ENCODE results near the gene DNMT1.
A peak's percentile ranks its signal among the peaks of the same experiment; 100 is the strongest.

DNMT1 gene

GRCh38 chr19:10100163-10100785 is 94.5 kb downstream of the DNMT1 start:
- no peak for DNase-seq (ENCODE audit: low spot score)
- no peak for FAIRE-seq

- FAIRE-seq (no peak), DNase-seq (ENCODE audit: low spot score) (no peak)
Observed at GRCh38 chr19:10096615-10096963, 98.2 kb downstream of the DNMT1 start.

DNA sequence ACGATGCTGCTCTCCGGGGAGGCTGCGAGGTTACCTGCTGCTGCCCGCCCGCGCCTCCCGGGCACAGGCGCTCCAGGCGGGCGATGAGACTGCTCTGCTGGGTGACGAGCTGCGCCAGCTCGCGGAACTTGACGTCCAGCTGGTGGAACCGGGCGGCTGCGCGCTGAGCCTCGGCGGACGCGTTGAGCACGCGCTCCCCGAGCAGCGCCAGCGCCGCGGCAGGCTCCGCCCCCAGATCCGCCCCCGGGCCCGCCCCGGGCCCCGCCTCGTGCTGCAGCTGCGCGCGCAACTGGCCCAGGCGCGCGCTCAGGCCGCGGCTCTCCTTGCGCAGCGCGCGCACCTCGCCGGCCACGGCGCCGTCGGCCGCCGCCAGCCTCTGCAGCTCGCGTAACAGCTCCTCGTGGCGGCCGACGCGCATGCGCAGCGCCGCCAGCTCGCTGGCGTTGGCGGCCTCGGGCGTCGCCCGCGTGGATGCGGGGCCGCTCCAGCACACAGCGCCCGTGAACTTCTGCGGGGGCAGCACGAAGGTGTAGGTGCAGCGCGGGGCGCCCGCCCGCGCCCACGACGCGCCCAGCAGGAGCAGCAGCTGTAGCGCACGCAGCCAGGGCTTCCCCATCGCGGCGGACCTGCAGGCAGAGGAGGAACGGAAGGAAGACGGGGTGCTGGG is 98.7 kb downstream of the DNMT1 start:
- DNase-seq (ENCODE audit: low spot score) (peak; percentile 68), FAIRE-seq (no peak)

DNA sequence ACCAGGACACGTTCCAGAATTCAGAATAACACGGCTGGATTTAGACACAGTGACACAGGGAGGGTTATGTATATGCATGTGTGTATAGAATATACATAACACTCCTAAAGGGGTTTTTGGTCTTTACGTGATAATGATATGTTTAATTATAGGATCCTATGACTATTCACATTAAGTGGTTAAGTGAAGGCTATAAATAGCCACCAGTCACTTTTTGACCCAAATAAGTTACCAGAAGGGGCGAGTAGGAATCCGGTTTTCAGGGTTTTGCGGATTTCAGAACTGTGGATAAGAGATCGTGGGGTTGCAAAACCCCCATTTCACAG is 99.2 kb downstream of the DNMT1 start:
- DNase-seq (ENCODE audit: low spot score) = no peak
- no peak for FAIRE-seq

DNA sequence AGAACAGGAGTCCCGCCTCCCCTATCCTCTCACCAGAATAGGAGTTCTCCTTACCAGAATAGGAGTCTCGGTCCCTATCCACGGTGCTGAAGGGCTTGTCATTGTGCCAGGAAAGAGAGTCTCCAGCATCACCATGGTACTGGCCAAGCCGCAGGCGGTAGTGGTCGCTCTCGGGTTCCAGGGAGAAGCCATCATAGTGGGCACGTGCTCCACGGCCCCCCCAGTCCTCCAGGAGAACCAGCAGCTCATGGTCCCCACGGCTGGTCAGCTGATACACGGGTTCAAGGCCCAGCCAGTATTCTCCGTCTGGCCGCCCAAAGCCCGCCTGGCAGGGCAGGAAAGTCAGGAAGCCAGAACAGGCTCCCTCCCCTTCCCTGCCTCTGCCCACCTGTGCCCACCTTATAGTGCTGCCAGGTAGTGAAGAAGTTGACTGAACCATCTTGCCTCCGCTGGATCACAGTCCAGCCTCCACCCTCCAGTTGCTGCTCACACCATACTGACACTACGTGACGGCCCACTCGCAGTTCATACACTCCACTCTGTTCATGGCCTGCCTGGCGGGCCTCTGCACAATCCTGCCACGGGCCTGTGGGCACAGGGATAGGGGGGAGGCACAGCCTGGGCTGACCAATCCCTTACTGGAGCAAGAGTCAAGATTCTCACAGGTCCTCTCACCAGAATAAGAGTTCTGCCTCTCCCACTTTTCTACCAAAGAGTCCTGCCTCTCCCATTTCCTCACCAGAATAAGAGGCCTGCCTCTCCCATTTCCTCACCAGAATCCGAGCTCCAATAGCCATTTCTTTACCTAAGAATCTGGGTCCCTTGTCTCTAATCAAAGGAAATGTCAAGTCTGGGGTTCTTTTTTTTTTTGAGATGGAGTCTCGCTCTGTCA is 101.2 kb downstream of the DNMT1 start:
- FAIRE-seq = no peak
- DNase-seq (ENCODE audit: low spot score) = no peak

GRCh38 chr19:10092648-10093294 is 102.0 kb downstream of the DNMT1 start:
- DNase-seq (ENCODE audit: low spot score) = no peak
- no peak for FAIRE-seq

DNA sequence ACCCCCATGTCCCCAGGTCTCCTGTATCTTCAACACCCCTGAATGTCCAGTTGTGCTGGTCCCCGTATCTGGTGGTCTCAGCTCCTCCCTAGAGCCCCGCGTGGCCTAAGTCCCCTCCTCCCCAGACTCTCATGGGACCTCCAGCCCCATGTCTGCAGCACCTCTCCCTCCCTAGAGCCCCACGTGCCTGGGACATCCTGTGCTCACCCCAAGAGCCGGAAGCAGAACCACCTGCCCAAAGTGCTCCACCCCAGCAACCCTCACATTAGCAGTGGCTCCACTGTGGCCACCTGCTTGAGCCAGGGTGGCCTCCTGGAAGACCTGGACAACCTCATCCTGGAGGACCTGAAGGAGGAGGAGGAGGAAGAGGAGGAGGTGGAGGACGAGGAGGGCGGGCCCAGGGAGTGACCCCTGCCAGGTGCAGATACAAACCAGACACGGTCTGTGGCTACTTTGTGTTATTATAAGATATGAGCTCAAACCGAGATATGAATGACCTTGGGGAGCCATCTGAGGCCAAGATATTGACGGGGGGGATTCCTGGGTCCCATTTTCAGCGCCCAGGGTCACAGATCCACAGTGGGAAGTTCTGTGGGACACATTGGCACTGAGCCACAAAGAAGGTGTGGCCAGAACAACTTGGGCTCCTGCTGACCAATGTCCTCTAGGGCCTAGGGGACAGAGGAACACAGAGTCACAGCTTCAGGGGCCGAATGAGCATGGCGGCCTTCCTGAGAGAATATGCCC is 102.7 kb downstream of the DNMT1 start:
- no peak for FAIRE-seq

DNA sequence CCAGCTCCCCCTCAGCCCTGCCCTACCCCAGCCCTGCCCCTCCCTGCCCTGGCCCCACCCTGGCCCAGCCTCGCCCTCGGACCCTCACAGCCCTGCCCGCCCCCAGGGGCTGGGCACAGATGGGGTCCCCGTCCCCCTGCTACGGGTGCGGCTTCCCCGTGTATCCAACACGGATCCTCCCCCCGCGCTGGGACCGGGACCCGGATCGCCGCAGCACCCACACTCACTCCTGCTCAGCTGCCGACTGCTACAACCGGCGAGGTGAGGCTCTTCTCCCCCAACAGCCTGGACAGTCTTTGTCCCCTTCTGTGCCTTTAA is 103.4 kb downstream of the DNMT1 start:
- DNase-seq (ENCODE audit: low spot score) (no peak), FAIRE-seq (no peak)

More for the DNA sequence above, 102.7 kb downstream of the DNMT1 start:
- DNase-seq (ENCODE audit: low spot score) = no peak

DNA sequence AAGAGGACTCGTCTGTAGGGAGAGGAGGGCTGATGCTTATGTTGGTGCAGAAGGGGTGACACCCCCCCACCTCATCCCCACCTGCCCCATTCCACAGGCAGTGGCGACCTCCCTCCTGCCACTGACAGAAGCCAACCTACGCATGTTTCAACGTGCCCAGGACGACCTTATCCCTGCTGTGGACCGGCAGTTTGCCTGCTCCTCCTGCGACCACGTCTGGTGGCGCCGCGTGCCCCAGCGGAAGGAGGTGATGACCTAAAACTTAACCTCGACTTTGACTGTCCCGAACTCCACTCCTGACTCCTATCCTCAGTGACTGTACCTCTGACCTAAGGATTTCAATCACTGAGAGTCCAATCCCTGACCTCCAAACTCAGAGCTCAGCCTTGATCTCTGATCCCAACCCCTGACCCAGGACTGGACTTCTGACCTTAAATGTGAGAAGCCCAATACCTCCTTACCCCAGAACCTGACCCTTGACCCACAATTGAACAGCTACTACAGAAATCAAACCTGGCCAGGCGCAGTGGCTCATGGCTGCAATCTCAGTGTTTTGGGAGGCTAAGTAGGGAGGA is 104.9 kb downstream of the DNMT1 start:
- DNase-seq (ENCODE audit: low spot score) (no peak), FAIRE-seq (no peak)

DNA sequence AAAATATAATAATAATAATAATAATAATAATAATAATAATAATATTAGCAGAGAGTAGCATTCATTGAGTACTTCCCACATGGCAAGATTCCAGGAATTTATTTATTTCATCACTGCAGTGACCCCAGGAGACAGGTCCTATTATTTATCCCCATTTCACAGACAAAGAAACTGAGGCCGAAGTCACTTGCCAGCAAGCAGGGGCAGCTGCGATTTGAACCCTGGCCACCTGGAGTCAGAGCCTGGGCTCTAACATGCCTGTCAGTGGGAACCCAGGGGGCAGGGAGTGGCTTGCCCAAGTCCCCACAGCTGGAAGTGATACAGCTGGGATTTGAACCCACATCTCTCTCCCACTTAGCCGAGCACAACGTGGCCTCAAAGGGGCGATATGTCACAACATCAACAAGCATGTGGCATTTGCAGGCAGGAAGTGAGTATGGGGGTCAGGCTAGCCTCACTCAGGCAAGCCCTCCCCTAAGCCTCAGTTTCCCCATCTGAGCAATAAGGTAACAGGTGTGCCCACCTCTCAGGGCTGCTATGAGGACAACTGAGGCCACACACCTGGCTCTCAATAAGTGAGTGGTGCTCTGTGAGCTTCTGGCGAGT is 105.7 kb downstream of the DNMT1 start:
- DNase-seq (ENCODE audit: low spot score) (no peak), FAIRE-seq (no peak)

- no peak for DNase-seq (ENCODE audit: low spot score)
- no peak for FAIRE-seq
Observed at GRCh38 chr19:10087296-10088061, 107.3 kb downstream of the DNMT1 start.

GRCh38 chr19:10086591-10087192 is 108.1 kb downstream of the DNMT1 start:
- DNase-seq (ENCODE audit: low spot score) (no peak), FAIRE-seq (no peak)

DNA sequence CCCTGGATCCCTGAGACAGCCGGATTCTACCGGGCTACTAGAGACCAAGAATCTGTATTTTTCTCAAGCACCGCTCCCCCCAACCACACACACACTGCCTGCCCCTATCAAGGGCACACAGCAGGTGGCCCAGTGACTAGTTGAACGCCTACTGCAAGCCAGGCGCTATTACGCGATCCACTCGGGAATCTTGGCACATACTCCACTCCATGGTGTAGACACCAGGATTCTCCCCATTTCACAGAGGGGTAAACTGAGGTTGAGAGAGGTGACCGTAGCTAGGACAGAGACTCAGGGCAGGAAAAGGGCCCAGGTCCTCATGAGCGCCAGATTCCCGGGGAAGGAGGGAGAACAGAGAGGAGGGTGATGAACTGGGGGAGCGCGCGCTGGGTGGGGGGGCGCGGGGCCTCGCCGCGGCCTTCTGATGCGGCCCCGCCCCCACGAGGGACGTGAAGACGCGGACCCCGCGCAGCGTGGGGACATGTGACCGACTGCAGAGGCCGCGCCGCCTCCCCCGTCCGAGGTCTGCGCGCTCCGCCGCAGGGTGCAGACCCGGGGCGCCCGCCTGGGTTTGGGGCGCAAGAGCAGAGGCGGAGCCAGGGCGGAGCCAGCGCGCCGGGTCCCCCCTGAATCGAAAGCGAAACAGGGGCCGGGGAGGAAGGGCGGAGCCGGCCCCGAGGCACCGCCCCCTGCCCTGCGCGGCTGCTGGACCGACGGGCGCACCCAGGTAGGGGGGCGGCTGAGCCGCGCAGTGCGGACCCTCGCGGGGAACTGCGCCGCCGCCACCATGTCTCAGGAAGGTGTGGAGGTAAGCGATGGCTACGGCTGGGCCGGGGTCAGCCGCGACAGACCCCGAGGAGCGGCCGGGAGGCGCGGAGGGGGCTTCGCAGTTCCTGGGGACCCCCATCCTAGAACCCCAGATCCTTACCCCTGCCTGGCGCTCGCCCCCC is 108.8 kb downstream of the DNMT1 start, which contains the start of gene SHFL:
Gene SHFL (plus strand): TSS at position 677 of the 950 bp plus-strand sequence. CDS start 111 bp downstream, at position 788.
- no peak for FAIRE-seq
- no peak for DNase-seq (ENCODE audit: low spot score)

- no peak for DNase-seq (ENCODE audit: low spot score)
- FAIRE-seq = no peak
Observed at GRCh38 chr19:10084803-10085202, 110.0 kb downstream of the DNMT1 start.

DNA sequence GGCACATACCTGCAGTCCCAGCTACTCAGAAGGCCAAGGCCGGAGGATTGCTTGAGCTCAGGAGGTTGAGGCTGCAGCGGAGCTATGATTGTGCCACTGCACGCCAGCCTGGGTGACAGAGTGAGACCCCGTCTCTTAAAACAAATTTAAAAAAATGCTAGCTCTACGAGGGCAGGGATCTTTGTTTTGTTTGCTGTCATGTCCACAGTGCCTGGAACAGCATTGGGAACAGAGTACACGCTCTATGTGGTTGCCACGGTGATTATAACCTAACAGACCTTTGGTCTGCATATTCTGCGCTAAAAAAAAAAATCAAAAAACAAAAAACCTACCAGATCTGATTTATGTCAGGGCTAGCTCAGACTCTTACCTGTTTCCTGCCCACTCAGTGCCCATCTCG is 110.8 kb downstream of the DNMT1 start:
- FAIRE-seq = no peak

More for the DNA sequence above, 110.8 kb downstream of the DNMT1 start:
- no peak for DNase-seq (ENCODE audit: low spot score)

Data from RCC 7860 (cell line).